GM23338 (cell line): ENCODE data around the gene MFSD2B. TPM values are rescaled to one million over a fixed set of nuclear protein-coding genes. Genes with fewer than 3 reads are reported as not detected.
"Not testable (repeated sequence)": the region's sequence is repeated elsewhere in the genome, so short reads cannot be mapped to it uniquely, and the experiment has no call there.

ENCODE experiments used
- ATAC-seq: fragments of 200-7000 bp; cut with Tn5 transposase; 3 replicates; pipeline ENCODE4 v1.9.1; 2020
- DNase-seq: peaks from one replicate; pipeline ENCODE4 v3.0.0-alpha.2; 2015; ENCODE audit warnings: low spot score
- H2AFZ ChIP-seq: fragments of 200-600 bp; sonication (generic); 2 replicates; pipeline ENCODE4 v1.8.0; 2016; ENCODE audit warnings: antibody characterized with exemption, mild to moderate bottlenecking, moderate library complexity
- H3F3A ChIP-seq: fragments of 200-600 bp; sonication (generic); replicated peaks from 2 replicates; pipeline ENCODE4 v1.8.0; 2017; ENCODE audit warnings: antibody characterized with exemption, mixed run types, low read depth
- H3K27ac ChIP-seq: fragments of 200-600 bp; sonication (generic); 2 replicates; pipeline ENCODE4 v1.6.1; 2016; ENCODE audit warnings: low read depth
- H3K27me3 ChIP-seq: fragments of 200-600 bp; sonication (generic); 2 replicates; pipeline ENCODE4 v1.8.0; 2016; ENCODE audit warnings: mild to moderate bottlenecking, mixed run types, moderate library complexity; ENCODE audit not compliant: insufficient read depth
- H3K36me3 ChIP-seq: fragments of 200-600 bp; sonication (generic); 2 replicates; pipeline ENCODE4 v1.8.0; 2016; ENCODE audit warnings: mild to moderate bottlenecking; ENCODE audit not compliant: insufficient read depth
- H3K4me1 ChIP-seq: fragments of 200-600 bp; sonication (generic); 2 replicates; pipeline ENCODE4 v1.8.0; 2016; ENCODE audit warnings: mild to moderate bottlenecking, moderate library complexity; ENCODE audit not compliant: insufficient read depth
- H3K4me2 ChIP-seq: fragments of 200-600 bp; sonication (generic); 2 replicates; pipeline ENCODE4 v1.7.1; 2017; ENCODE audit warnings: mixed run types
- H3K4me3 ChIP-seq: fragments of 200-600 bp; sonication (generic); 2 replicates; pipeline ENCODE4 v1.6.1; 2016; ENCODE audit warnings: mixed run types
- H3K79me2 ChIP-seq: fragments of 200-600 bp; sonication (generic); replicated peaks from 2 replicates; pipeline ENCODE4 v1.8.0; 2017; ENCODE audit warnings: mild to moderate bottlenecking; ENCODE audit not compliant: insufficient read depth
- H3K9me2 ChIP-seq: fragments of 200-600 bp; sonication (generic); 2 replicates; pipeline ENCODE4 v1.8.0; 2017; ENCODE audit not compliant: insufficient read depth
- H4K20me1 ChIP-seq: fragments of 200-600 bp; sonication (generic); replicated peaks from 2 replicates; pipeline ENCODE4 v1.8.0; 2017; ENCODE audit warnings: mild to moderate bottlenecking; ENCODE audit not compliant: insufficient read depth
- H3K27ac Mint-ChIP-seq: 2 replicates; pipeline ENCODE4 v1.8.0; 2020; ENCODE audit warnings: inconsistent platforms, mild to moderate bottlenecking, moderate library complexity, mixed read lengths
- H3K27me3 Mint-ChIP-seq: 3 replicates; pipeline ENCODE4 v1.8.0; 2022; ENCODE audit warnings: low read depth, mild to moderate bottlenecking, moderate library complexity, mixed read lengths, inconsistent platforms; ENCODE audit not compliant: insufficient read depth, poor library complexity
- H3K36me3 Mint-ChIP-seq: 3 replicates; pipeline ENCODE4 v1.8.0; 2021; ENCODE audit warnings: low read depth, mild to moderate bottlenecking, inconsistent platforms, moderate library complexity, mixed read lengths
- H3K4me1 Mint-ChIP-seq: 3 replicates; pipeline ENCODE4 v1.8.0; 2020; ENCODE audit warnings: mild to moderate bottlenecking, inconsistent platforms, mixed read lengths
- H3K4me3 Mint-ChIP-seq: 3 replicates; pipeline ENCODE4 v1.8.0; 2021; ENCODE audit warnings: moderate library complexity, mild to moderate bottlenecking, inconsistent platforms, mixed read lengths
- H3K9me3 Mint-ChIP-seq: 3 replicates; pipeline ENCODE4 v1.8.0; 2020; ENCODE audit warnings: moderate library complexity, mild to moderate bottlenecking, inconsistent platforms, mixed read lengths
- CREB1 ChIP-seq: fragments of 250-450 bp; sonication (Bioruptor Pico); IDR thresholded peaks from 2 replicates; pipeline ENCODE4 v1.5.0; 2020; ENCODE audit warnings: low read depth, mild to moderate bottlenecking, moderate library complexity
- CTCF ChIP-seq, 2 experiments: fragments of 200-600 bp in 1 of 2; sonication (generic) in 1 of 2; conservative IDR thresholded peaks; 2 replicates each; pipeline versions ENCODE4 v1.5.1 to v1.6.1; 2016 to 2017; ENCODE audit warnings: antibody characterized with exemption in 2 of 2, low read depth in 2 of 2, mild to moderate bottlenecking in 2 of 2, moderate library complexity in 1 of 2
- ETS1 ChIP-seq: IDR thresholded peaks from 2 replicates; pipeline ENCODE4 v1.6.1; 2016; ENCODE audit warnings: antibody characterized with exemption
- EZH2 ChIP-seq: fragments of 200-600 bp; sonication (generic); IDR thresholded peaks from one replicate; pipeline ENCODE4 v1.8.0; 2017; ENCODE audit warnings: antibody characterized with exemption, mild to moderate bottlenecking, low read depth; ENCODE audit not compliant: unreplicated experiment
- EZH2phosphoT487 ChIP-seq: fragments of 200-600 bp; sonication (generic); IDR thresholded peaks from one replicate; pipeline ENCODE4 v1.8.1; 2018; ENCODE audit warnings: antibody characterized with exemption; ENCODE audit not compliant: unreplicated experiment
- JUNB ChIP-seq: IDR thresholded peaks from one replicate; pipeline ENCODE4 v1.6.1; 2016; ENCODE audit warnings: antibody characterized with exemption; ENCODE audit not compliant: unreplicated experiment
- NANOG ChIP-seq: IDR thresholded peaks from 2 replicates; pipeline ENCODE4 v1.6.1; 2016; ENCODE audit warnings: antibody characterized with exemption, borderline replicate concordance
- POLR2AphosphoS5 ChIP-seq: IDR thresholded peaks from 2 replicates; pipeline ENCODE4 v1.6.1; 2016; ENCODE audit warnings: antibody characterized with exemption, low read depth
- REST ChIP-seq: IDR thresholded peaks from one replicate; pipeline ENCODE4 v1.6.1; 2018; ENCODE audit warnings: antibody characterized with exemption; ENCODE audit not compliant: unreplicated experiment
- STAT1 ChIP-seq: IDR thresholded peaks from one replicate; pipeline ENCODE4 v1.6.1; 2016; ENCODE audit warnings: antibody characterized with exemption; ENCODE audit not compliant: unreplicated experiment
- ZNF114 ChIP-seq: fragments of 250-450 bp; sonication (Bioruptor Pico); IDR thresholded peaks from 2 replicates; pipeline ENCODE4 v1.5.0; 2020; ENCODE audit warnings: mild to moderate bottlenecking, moderate library complexity
- ZNF331 ChIP-seq: fragments of 250-450 bp; sonication (Bioruptor Pico); IDR thresholded peaks from 2 replicates; pipeline ENCODE4 v1.5.0; 2020; ENCODE audit warnings: low read depth, mild to moderate bottlenecking, moderate library complexity
- polyA plus RNA-seq: library from polyadenylated mRNA; unstranded; fragments of >200 nt; fragmentation: Nextera tagmentation; extraction: Ambion mirVana; gene quantifications from 2 replicates; pipeline ENCODE4 v1.2.1, GENCODE V29; 2016
- total RNA-seq: library from RNA; depleted of rRNA; stranded (reverse); fragments of >200 nt; shearing (Covaris generic); gene quantifications from 2 replicates; pipeline ENCODE4 v1.2.3, GENCODE V29; 2014

The MFSD2B gene
- total and polyA plus RNA-seq, 2 experiments from 2014 or later, result 0.21 to 2.3 TPM

GRCh38 chr2:24043133-24043532, 33.2 kb downstream of the MFSD2B start:
- H3K4me3 Mint-ChIP-seq, H3K4me3 ChIP-seq, H2AFZ ChIP-seq, H3K4me2 ChIP-seq, ATAC-seq, H3K9me3 Mint-ChIP-seq, DNase-seq, H3K27ac ChIP-seq, H3K27me3 ChIP-seq, H3F3A ChIP-seq, H3K27me3 Mint-ChIP-seq, H3K27ac Mint-ChIP-seq, H4K20me1 ChIP-seq, H3K9me2 ChIP-seq: not testable (repeated sequence)
- Histone ChIP-seq H3K4me1 (peaks cover 16% of the 10 kb centered on the region), H3K36me3 (peaks cover 11% of the 10 kb centered on the region), H3K79me2 (peaks cover 83% of the 10 kb centered on the region)
- peaks cover 20% of the 10 kb centered on the region for H3K36me3 Mint-ChIP-seq
- H3K4me1 Mint-ChIP-seq, result peaks cover 17% of the 10 kb centered on the region

GRCh38 chr2:24045511-24046508, 35.9 kb downstream of the MFSD2B start:
- peaks cover 66% of the 10 kb centered on the region for H3K79me2 ChIP-seq
- no peak for DNase-seq
- peak overlapping the region; percentile 88 for H3K4me2 ChIP-seq
- H4K20me1 ChIP-seq, result no peaks in the 10 kb centered on the region; the same call in none of the 2 replicates
- no peak for TF ChIP-seq ZNF331 (CRISPR knock-in tag)
- TF ChIP-seq STAT1, result no peak
- peaks cover 28% of the 10 kb centered on the region for H3K4me1 ChIP-seq
- H3K36me3 ChIP-seq, result no peaks in the 10 kb centered on the region
- H3K27ac ChIP-seq, result no peak overlapping the region
- peaks cover 20% of the 10 kb centered on the region; the same call in 1 of the 2 replicates for H3F3A ChIP-seq
- no peak overlapping the region for H2AFZ ChIP-seq
- H3K9me2 ChIP-seq, result no peaks in the 10 kb centered on the region
- Mint-ChIP-seq H3K4me1 (peaks cover 22% of the 10 kb centered on the region), H3K27ac (no peak overlapping the region), H3K9me3 (no peaks in the 10 kb centered on the region), H3K27me3 (peaks cover 8% of the 10 kb centered on the region), H3K36me3 (peaks cover 7% of the 10 kb centered on the region), H3K4me3 (peak overlapping the region; percentile 96)
- H3K27me3 ChIP-seq, result no peaks in the 10 kb centered on the region
- no peak for ATAC-seq
- H3K4me3 ChIP-seq, result peak overlapping the region; percentile 64

- Mint-ChIP-seq H3K4me3 (peak overlapping the region; percentile 96), H3K4me1 (peaks cover 22% of the 10 kb centered on the region), H3K36me3 (peaks cover 7% of the 10 kb centered on the region), H3K9me3 (no peaks in the 10 kb centered on the region), H3K27ac (no peak overlapping the region), H3K27me3 (peaks cover 7% of the 10 kb centered on the region)
- peaks cover 30% of the 10 kb centered on the region for H3K4me1 ChIP-seq
- no peak for DNase-seq
- no peak overlapping the region for H2AFZ ChIP-seq
- H3K27ac ChIP-seq, result no peak overlapping the region
- H3K27me3 ChIP-seq, result no peaks in the 10 kb centered on the region
- H3K9me2 ChIP-seq, result no peaks in the 10 kb centered on the region
- H3K36me3 ChIP-seq, result no peaks in the 10 kb centered on the region
- peaks cover 20% of the 10 kb centered on the region; the same call in 1 of the 2 replicates for H3F3A ChIP-seq
- peak overlapping the region; percentile 88 for H3K4me2 ChIP-seq
- H3K79me2 ChIP-seq, result peaks cover 66% of the 10 kb centered on the region
- no peaks in the 10 kb centered on the region; the same call in 1 of the 2 replicates for H4K20me1 ChIP-seq
- no peak for ATAC-seq
- peak overlapping the region; percentile 64 for H3K4me3 ChIP-seq
- TF ChIP-seq STAT1 (no peak), CREB1 (CRISPR knock-in tag) (no peak), ETS1 (no peak), ZNF114 (no peak), EZH2 (no peak), EZH2phosphoT487 (no peak), POLR2AphosphoS5 (no peak), REST (no peak), JUNB (no peak), ZNF331 (CRISPR knock-in tag) (no peak), CTCF (conservative IDR thresholded peaks at IDR 0.05; ENCODE audit: low read depth in 2 of 2) (no peak), NANOG (no peak)
Observed at GRCh38 chr2:24046599-24046929, 36.7 kb downstream of the MFSD2B start.
